H1 (cell line): ENCODE measurements around the gene NAV2. TPM values are rescaled to one million over a fixed set of nuclear protein-coding genes. Genes with fewer than 3 reads are reported as not detected.

ENCODE experiments used
- polyA plus RNA-seq, 7 experiments: library from polyadenylated mRNA; depleted of rRNA in 3 of 7; stranded (reverse) in 5 of 7; unstranded in 2 of 7; fragments of >200 nt in 5 of 7; fragments of 200-250 nt in 2 of 7; gene quantifications; 1 replicate in 5 of 7; 2 replicates in 1 of 7; 4 replicates in 1 of 7; pipeline versions ENCODE4 v1.2.1 to v1.2.3, GENCODE V29; 2011 to 2013; ENCODE audit warnings: missing spikeins in 2 of 7, mixed read lengths in 2 of 7
- total RNA-seq: library from RNA; stranded (reverse); fragmentation: NEBNext Ultra II Directional; extraction: Animal tissue kit (Norgen Biotek cat#: 25700); gene quantifications from 2 replicates; pipeline ENCODE4 v1.2.1, GENCODE V29; 2021
- TF ChIP-seq, protein P1 (sequence below): IDR thresholded peaks from 2 replicates; pipeline ENCODE4 v1.6.1; 2012; ENCODE audit warnings: low read length, inconsistent platforms

NAV2 gene
- total and polyA plus RNA-seq, 2 of the 8 experiments (the other 6 are each of a cell fraction or from before 2014, with no cell fraction given): 35.6 to 73.6 TPM

DNA sequence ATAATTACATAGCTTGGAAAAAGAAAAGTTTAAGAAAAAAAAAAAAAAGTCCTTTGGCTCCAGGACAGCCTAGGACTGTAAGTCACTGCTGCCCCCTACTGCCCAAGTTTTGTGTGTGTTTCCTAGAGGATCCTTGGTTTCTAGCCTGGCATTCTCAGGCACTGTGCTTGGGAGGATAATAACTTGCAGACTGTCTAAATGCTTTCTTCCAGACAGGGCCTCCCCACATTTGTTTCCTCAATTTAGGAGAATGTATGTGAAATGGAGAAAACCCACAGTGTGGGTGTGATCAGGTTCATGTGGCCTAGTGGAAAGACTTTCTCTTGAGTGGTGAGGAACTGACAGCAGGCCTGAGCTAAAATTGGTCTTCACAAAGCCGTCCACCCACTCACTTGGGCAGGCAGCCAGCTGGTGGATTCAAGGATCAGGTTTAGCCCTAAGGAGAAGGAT lies 191.0 kb downstream of the NAV2 start (continued):
- TF ChIP-seq, protein P1, sequence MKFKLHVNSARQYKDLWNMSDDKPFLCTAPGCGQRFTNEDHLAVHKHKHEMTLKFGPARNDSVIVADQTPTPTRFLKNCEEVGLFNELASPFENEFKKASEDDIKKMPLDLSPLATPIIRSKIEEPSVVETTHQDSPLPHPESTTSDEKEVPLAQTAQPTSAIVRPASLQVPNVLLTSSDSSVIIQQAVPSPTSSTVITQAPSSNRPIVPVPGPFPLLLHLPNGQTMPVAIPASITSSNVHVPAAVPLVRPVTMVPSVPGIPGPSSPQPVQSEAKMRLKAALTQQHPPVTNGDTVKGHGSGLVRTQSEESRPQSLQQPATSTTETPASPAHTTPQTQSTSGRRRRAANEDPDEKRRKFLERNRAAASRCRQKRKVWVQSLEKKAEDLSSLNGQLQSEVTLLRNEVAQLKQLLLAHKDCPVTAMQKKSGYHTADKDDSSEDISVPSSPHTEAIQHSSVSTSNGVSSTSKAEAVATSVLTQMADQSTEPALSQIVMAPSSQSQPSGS: no peak
